NK-92 treated with Interleukin-12 subunit alpha and Interleukin-12 subunit beta, amount 100 ng/mL, for 24 hours (cell line): ENCODE results near the gene SCAF8.

Source experiments
- DNase-seq: peaks from one replicate; lab custom pipeline; 2025; lab: John Stamatoyannopoulos, UW

SCAF8 gene

GRCh38 chr6:154841109-154841508 is 107.9 kb downstream of the SCAF8 start:
- no peak for DNase-seq

- no peak for DNase-seq
Observed at GRCh38 chr6:154842833-154843232, 109.6 kb downstream of the SCAF8 start.

GRCh38 chr6:154847318-154847717 is 114.1 kb downstream of the SCAF8 start:
- no peak for DNase-seq

- DNase-seq: no peak
Observed at GRCh38 chr6:154848580-154848979, 115.4 kb downstream of the SCAF8 start.

- no peak for DNase-seq
Observed at GRCh38 chr6:154849475-154849874, 116.3 kb downstream of the SCAF8 start.

- no peak for DNase-seq
Observed at GRCh38 chr6:154852687-154853086, 119.5 kb downstream of the SCAF8 start.

GRCh38 chr6:154857529-154857928 is 124.3 kb downstream of the SCAF8 start:
- no peak for DNase-seq

GRCh38 chr6:154861825-154862224 is 128.6 kb downstream of the SCAF8 start:
- DNase-seq: no peak

GRCh38 chr6:154862536-154862935 is 129.3 kb downstream of the SCAF8 start:
- no peak for DNase-seq

GRCh38 chr6:154864066-154864430 is 130.8 kb downstream of the SCAF8 start:
- no peak for DNase-seq

GRCh38 chr6:154865291-154865690 is 132.1 kb downstream of the SCAF8 start:
- no peak for DNase-seq

GRCh38 chr6:154868143-154868594 is 135.0 kb downstream of the SCAF8 start:
- no peak for DNase-seq

- DNase-seq: no peak
Observed at GRCh38 chr6:154872542-154873114, 139.4 kb downstream of the SCAF8 start.

- DNase-seq: no peak
Observed at GRCh38 chr6:154873546-154873945, 140.3 kb downstream of the SCAF8 start.

GRCh38 chr6:154874773-154875592 is 141.8 kb downstream of the SCAF8 start:
- DNase-seq: no peak

GRCh38 chr6:154876486-154877280 is 143.5 kb downstream of the SCAF8 start:
- DNase-seq: no peak

GRCh38 chr6:154878871-154879491 is 145.8 kb downstream of the SCAF8 start:
- DNase-seq: no peak

GRCh38 chr6:154882107-154882506 is 148.9 kb downstream of the SCAF8 start:
- no peak for DNase-seq
